HFFc6 (cell line): Measurements from ENCODE around the gene HP. TPM values are rescaled to one million over a fixed set of nuclear protein-coding genes. Genes with fewer than 3 reads are reported as not detected.
A peak's percentile ranks its signal among the peaks of the same experiment; 100 is the strongest.

Experiments used
- DNase-seq: peaks from one replicate; pipeline ENCODE4 v3.0.0-alpha.2; 2018
- H3K27ac Mint-ChIP-seq: 2 replicates; pipeline ENCODE4 v1.8.0; 2020; ENCODE audit warnings: mild to moderate bottlenecking, mixed read lengths
- H3K27me3 Mint-ChIP-seq: 2 replicates; pipeline ENCODE4 v1.8.0; 2021; ENCODE audit warnings: mild to moderate bottlenecking, moderate library complexity, mixed read lengths; ENCODE audit not compliant: insufficient read depth
- H3K36me3 Mint-ChIP-seq: 2 replicates; pipeline ENCODE4 v1.8.0; 2021; ENCODE audit warnings: low read depth, mixed read lengths
- H3K4me1 Mint-ChIP-seq: 2 replicates; pipeline ENCODE4 v1.8.0; 2020; ENCODE audit warnings: low read depth, mixed read lengths
- H3K4me3 Mint-ChIP-seq: 2 replicates; pipeline ENCODE4 v1.8.0; 2020; ENCODE audit warnings: mild to moderate bottlenecking, moderate library complexity, mixed read lengths
- H3K9me3 Mint-ChIP-seq: 2 replicates; pipeline ENCODE4 v1.8.0; 2020; ENCODE audit warnings: mild to moderate bottlenecking, mixed read lengths
- CTCF ChIP-seq: fragments of 200-600 bp; sonication (generic); IDR thresholded peaks from 2 replicates; pipeline ENCODE4 v1.5.0; 2021; ENCODE audit warnings: antibody characterized with exemption, mild to moderate bottlenecking
- total RNA-seq, 6 experiments: library from RNA; stranded (reverse); fragmentation: NEBNext Ultra II Directional; extraction: Animal tissue kit (Norgen Biotek cat#: 25700); gene quantifications; 2 replicates in 1 of 6; 3 replicates in 5 of 6; pipeline ENCODE4 v1.2.3, GENCODE V29; 2021

Gene HP
- total RNA-seq, 6 experiments from 2014 or later = not detected

- TF ChIP-seq CTCF = no peak; the same call in 1 of the 2 replicates
- Mint-ChIP-seq H3K36me3 (peaks cover 24% of the 10 kb centered on the region), H3K4me1 (peaks cover 37% of the 10 kb centered on the region), H3K27me3 (peaks cover 4% of the 10 kb centered on the region; the same call in 1 of the 2 replicates), H3K4me3 (peak within 1 kb of the TSS; percentile 100), H3K27ac (peak within 1 kb of the TSS; percentile 96), H3K9me3 (no peaks in the 10 kb centered on the region)
- peak; percentile 99 for DNase-seq
These were observed 39.4 kb downstream of the HP start, which contains the start of the genes DHX38 and TXNL4B for GRCh38 chr16:72093448-72094265. Gene DHX38, plus strand, starts transcription at chr16:72093847. Its CDS starts 2,311 bp downstream, at chr16:72096158. Gene TXNL4B, minus strand, starts transcription at chr16:72093620. Its CDS starts 2,871 bp downstream, at chr16:72090749.

- peaks cover 6% of the 10 kb centered on the region for H3K27me3 Mint-ChIP-seq
- H3K4me1 Mint-ChIP-seq = peaks cover 37% of the 10 kb centered on the region
- no peaks in the 10 kb centered on the region for H3K9me3 Mint-ChIP-seq
- peak overlapping the region; percentile 100 for H3K4me3 Mint-ChIP-seq
- H3K36me3 Mint-ChIP-seq = peaks cover 20% of the 10 kb centered on the region
- TF ChIP-seq CTCF = no peak
- peak overlapping the region; percentile 96 for H3K27ac Mint-ChIP-seq
- DNase-seq = peak; percentile 4
These were observed 39.9 kb downstream of the HP start for GRCh38 chr16:72094266-72094610.

GRCh38 chr16:72098936-72099335, 44.6 kb downstream of the HP start:
- Mint-ChIP-seq H3K27ac (no peak overlapping the region), H3K9me3 (no peaks in the 10 kb centered on the region), H3K4me1 (peaks cover 16% of the 10 kb centered on the region), H3K36me3 (peaks cover 43% of the 10 kb centered on the region), H3K27me3 (peaks cover 6% of the 10 kb centered on the region), H3K4me3 (no peak overlapping the region)
- no peak for DNase-seq
- no peak for TF ChIP-seq CTCF

- Mint-ChIP-seq H3K36me3 (peaks cover 43% of the 10 kb centered on the region), H3K9me3 (no peaks in the 10 kb centered on the region), H3K4me1 (peaks cover 16% of the 10 kb centered on the region), H3K27ac (no peak overlapping the region), H3K27me3 (peaks cover 4% of the 10 kb centered on the region), H3K4me3 (no peak overlapping the region)
- peak; percentile 79 for TF ChIP-seq CTCF
- peak; percentile 37 for DNase-seq
These were observed 45.1 kb downstream of the HP start for GRCh38 chr16:72099377-72099818.

GRCh38 chr16:72101195-72101594, 46.9 kb downstream of the HP start:
- H3K27me3 Mint-ChIP-seq = peaks cover 5% of the 10 kb centered on the region
- peaks cover 49% of the 10 kb centered on the region for H3K36me3 Mint-ChIP-seq
- no peaks in the 10 kb centered on the region for H3K9me3 Mint-ChIP-seq
- DNase-seq = no peak
- H3K27ac Mint-ChIP-seq = no peak overlapping the region
- peaks cover under 1% of the 10 kb centered on the region; the same call in 1 of the 2 replicates for H3K4me1 Mint-ChIP-seq
- no peak for TF ChIP-seq CTCF
- H3K4me3 Mint-ChIP-seq = no peak overlapping the region
